Stimulated activated CD4-positive, alpha-beta T cell treated with anti-CD3 and anti-CD28 coated beads, Interleukin-15, amount 100 ng/mL, for 1 hour (primary cell): Measurements from ENCODE around the gene ATF7.

ENCODE experiments used
- DNase-seq, 2 donors: peaks; one replicate each; pipeline ENCODE4 v3.0.0-alpha.2; 2020; ENCODE audit warnings: low read depth in 1 of 2, low spot score in 1 of 2

The ATF7 gene

DNA sequence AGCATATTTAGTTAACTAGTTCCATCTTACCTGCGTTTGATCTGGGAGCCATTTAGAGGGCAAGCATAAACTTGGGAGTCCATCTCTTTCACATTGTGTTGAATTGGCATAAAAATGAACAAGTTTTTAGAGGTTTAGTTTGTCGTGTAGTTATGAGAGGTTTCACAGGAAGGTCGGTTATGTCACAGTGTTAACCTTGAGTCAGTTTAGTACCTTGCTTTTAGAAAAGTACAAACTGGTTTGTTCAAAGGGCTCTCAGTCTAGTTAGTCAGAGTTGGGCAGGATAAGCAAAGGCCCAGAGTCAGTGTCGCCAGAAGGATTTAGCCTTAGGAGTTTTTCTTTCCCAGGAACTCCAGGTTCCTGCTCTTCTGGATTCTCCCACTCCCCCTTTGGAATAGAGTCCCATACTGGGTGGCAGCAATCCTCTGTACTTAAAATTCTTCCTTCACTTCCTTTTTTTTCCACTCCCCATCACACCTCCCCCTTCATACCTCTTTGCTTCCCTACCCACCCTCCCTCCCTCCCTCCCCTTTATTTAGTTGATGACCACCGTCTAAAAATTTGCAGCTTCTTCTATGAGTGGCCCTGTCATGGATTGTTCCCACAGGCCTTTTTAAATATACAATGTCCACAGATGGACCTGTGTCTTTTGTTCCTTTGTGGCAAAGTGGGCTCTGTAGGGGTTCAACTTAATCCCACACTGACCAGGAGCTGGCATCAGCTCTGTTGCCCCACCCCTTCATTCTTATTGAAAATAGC is 162.2 kb downstream of the ATF7 start:
- no peak for DNase-seq

DNA sequence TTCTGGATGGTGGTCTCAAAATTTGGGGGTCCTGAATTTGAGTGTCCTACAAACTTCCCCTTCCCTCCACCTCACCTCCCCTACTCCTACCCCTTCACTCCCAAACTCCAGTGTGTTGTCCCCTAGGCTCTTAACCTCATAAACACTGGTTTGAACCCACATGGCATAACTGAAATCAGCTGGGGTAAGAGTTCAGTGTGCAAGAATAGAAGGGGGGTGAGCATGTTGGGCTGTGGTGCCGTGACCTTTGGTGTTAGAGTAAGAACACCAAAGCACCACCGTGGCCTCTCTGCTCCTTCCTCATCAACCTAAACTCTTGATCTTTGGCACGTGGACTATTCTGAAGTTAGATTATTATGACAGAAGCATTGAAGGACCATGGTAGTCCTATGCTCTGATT is 163.2 kb downstream of the ATF7 start:
- no peak for DNase-seq

DNA sequence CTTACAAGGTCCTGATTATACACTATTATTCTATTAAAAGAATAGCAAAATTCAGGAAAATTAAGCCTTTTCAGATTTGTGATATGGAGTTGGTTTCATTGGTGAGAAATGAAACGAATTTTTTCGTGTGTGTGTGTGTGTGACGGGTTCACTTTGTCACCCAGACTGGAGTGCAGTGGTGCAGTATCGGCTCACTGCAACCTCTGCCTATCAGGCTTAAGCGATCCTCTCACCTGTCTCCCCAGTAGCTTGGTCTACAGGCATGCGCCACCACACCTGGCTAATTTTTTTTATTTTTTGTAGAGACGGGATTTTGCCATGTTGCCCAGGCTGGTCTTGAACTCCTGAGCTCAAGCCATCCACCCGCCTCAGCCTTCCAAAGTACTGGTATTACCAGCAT is 164.6 kb downstream of the ATF7 start:
- no peak for DNase-seq

DNA sequence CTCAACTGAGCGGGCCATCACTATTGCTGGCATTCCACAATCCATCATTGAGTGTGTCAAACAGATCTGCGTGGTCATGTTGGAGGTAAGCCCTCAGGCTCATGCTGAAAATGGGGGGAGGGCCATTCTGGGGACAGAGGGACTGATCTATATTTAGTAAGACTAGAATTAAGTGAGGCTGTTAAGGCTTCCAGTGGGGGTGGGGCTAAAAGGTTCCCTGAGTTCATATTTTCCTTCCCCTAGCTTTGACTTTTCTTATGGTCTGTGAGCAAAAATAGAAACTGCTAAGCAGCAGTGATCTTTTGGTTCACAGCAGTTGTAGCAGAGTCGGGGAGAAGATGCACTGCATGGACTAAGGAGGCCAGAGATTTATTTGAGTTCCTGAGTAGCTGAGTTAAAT is 165.1 kb downstream of the ATF7 start:
- no peak for DNase-seq

DNA sequence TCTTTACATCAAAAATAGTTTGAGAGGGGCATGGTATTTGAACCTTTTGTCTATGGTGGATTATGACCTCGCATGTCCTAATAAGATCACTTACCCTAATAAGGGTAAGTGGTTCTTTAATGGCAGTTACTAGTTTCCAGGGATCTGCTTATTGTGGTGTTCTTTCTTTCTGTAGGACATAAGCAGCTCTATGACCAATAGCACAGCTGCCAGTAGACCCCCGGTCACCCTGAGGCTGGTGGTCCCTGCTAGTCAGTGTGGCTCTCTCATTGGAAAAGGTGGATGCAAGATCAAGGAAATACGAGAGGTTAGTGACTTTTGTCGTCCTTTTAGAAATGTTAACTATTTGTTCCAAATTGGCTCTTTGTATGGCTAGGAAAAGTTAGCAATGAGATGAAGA is 167.1 kb downstream of the ATF7 start:
- no peak for DNase-seq
